Jurkat, Clone E6-1 (cell line): Measurements from ENCODE around the gene OPA3.

Experiments used
- DNase-seq: peaks from one replicate; pipeline ENCODE4 v3.0.0-alpha.2; 2011; ENCODE audit warnings: low read depth, low spot score
- H3K4me3 ChIP-seq: 2 replicates; pipeline ENCODE4 v1.5.1; 2011; ENCODE audit warnings: mild to moderate bottlenecking, low read length, control low read depth, moderate library complexity

OPA3 gene

DNA sequence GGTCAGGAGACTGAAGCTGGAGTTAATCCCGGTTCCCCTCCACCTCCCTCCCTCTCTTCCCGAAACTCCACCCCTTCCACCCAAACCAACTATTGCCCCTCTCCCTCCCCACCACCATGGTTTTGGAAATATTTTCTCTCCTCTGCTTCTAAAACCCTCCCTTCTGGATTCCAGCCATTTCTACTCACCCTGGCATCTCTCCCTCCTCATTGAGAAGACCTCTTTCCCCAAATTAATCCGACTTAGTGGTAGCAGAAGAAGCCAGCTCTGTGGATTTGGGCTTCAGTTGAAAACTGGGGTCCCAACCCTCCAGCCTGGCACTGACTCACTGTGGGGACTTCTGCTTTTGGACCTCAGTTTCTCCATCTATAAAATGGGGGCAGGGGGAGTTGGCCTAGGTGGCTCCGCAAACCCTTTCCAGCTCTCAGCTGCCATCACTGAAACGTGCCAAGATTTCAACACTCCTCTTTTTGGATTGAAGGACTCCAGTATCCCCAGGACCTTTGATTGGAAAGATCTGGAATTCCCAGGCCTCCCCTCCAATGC is 15.8 kb upstream of the OPA3 start:
- DNase-seq, result no peak
- no peak overlapping the region for H3K4me3 ChIP-seq

DNA sequence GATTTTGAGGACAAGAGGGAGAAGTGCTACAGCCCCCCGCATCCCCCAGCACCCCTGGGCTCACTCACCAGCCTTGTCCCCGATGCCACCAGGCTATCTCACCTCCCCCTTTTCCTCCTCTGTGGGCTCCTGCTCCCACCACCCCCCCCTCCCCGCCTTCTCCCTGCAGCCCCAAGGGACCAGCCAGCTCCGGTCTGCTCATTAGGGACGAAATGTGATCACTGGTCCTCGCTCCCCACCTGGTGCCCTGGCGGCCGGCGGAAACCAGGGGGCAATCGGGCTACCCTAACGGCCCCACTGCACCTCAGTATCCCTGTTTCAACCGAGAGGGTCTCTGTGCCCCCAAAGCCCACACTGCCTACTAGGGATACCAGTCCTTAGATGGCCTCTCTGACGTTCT is 14.7 kb upstream of the OPA3 start:
- DNase-seq, result no peak
- H3K4me3 ChIP-seq, result no peak overlapping the region

DNA sequence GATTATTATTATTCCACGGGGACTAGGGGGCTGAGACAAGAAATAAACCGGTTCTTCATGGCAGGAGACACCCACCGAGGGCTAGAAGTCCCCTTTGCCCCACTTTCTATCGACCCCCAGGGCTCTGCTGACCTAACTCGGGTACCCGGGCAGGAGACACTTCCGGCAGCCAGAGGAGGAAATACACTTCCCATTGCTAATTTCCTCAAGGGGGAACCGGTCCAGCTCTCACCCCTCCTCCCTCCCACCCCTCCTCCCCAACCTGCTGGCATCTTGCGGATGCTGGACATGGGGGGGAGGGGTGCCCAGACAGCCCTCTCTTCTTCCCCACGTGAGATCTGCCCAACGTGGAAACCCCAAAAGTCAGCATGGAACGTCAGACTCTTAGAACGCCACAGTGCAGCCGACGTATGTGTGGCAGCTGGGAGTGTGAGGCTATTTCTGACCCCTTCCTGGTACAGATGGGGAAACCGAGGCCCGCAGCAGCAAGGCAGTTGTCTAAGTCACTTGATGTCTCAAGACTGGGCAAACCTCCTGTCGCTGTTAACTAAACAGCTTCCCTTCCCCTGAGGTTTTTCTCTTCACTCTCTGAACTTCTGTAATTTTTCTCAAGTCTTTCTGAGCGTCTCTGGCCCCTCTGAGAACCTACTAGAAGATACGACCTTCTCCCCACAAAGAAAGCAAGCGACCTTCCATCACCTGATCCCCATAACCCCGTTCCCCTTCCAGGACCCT is 13.8 kb upstream of the OPA3 start:
- peak overlapping the region; percentile 28 for H3K4me3 ChIP-seq
- DNase-seq, result no peak

DNA sequence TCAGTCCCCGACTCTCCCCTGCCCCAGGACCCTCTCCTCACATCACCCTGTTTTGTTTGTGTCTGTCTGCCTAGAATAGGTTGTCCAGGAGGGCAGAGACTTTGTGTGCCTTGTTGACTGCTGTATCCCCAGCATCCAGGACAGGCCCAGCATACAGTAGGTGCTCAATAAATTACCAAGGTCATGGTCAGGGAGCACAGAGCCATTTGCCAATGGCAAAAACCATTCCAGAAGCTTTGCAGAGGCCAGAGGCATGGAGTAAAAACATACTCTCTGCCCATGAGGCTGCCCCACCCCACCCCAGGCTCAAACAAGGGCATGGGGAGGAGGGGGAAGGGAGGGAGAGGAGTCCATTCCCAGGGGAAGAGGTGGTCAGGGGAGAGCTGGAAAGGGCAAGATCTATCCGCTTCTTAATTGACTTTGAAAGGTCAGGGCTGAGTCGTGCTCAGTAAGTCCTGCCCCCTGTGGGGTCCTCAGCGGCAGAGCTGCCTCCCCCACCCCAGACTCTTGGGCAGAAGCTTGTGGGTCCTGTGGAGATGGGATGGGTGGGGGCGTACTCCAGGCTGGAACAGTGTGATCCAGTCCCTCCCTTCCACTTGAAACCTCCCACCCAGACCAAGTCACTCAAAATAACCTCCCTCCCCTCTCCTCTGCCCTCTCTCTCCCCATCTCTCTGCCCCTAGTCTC is 13.0 kb upstream of the OPA3 start:
- DNase-seq, result no peak
- H3K4me3 ChIP-seq, result no peak overlapping the region

DNA sequence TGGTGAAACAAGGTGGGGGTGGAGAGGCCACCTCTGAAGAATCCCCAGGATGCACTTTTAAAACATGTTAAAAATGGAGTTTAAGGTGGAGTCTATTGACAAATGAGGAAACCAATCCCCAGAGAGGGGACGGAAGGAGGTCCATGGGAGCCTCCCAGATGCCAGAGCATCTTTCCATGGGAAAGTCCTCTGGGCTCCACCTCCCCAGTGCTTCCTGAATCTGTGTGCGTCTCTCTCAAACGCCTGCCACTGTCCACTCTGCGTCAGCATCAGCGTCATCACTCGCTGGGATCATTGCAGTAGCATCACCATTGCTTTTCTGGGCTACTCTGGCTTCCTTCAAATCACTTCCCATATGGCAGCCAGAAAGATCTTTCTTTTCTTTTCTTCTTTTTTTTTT is 11.2 kb upstream of the OPA3 start:
- no peak overlapping the region for H3K4me3 ChIP-seq
- DNase-seq, result no peak

DNA sequence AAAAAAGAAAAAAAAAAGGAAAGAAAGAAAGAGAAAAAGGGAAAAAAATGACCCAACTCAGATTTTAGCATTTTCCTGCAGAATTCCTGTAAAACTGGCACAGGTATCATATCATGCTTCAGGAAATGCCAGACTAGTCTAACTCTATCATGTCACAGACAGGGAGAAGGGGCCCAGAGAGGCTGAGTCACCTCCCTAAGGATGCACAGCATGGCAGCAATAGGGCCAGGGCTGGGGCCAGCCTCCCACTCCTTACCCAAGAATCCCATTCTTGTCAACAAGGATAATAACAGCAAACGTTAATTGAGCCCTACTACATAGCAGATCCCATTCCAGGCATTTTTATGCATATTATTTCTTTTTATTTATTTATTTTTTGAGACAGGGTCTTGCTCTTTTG is 8.9 kb upstream of the OPA3 start:
- DNase-seq, result no peak
- no peak overlapping the region for H3K4me3 ChIP-seq

DNA sequence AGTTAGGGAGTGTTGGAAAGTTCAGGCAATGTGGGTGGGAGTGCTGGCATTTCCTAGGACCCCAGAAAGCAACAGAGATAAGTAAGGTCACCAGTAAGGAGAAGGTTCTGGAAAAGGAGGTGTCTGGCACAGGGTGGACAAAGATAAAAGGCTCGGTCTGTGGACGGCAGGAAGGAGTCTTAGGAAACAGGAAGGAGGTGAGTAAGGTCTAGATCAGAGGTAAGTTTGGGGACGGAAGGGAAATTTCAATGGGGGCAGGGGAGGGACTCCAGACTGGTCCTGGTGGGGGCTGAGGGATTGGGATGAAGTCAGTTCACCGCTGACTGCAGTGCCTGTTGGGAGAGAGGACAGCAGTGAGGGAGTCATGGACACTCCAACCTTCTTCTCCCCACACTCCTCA is 7.8 kb upstream of the OPA3 start:
- H3K4me3 ChIP-seq, result no peak overlapping the region
- no peak for DNase-seq

DNA sequence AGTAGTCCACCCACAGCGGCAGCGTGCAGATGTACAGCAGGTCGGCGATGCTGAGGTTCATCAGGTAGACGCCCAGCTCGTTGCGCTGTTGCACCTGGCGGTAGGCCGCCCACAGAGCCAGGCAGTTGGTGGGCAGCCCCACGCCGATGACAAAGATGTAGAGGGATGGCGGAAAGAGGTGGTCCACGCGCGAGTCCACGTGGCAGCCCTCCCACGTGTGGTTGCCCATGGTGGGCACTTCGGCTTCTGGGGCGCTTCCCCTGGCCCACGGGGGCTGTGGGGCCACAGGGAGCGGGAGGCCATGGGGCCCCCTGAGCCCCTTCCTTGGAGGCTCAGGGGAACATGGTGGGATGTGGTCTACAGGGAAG is 7.0 kb upstream of the OPA3 start:
- no peak for DNase-seq

DNA sequence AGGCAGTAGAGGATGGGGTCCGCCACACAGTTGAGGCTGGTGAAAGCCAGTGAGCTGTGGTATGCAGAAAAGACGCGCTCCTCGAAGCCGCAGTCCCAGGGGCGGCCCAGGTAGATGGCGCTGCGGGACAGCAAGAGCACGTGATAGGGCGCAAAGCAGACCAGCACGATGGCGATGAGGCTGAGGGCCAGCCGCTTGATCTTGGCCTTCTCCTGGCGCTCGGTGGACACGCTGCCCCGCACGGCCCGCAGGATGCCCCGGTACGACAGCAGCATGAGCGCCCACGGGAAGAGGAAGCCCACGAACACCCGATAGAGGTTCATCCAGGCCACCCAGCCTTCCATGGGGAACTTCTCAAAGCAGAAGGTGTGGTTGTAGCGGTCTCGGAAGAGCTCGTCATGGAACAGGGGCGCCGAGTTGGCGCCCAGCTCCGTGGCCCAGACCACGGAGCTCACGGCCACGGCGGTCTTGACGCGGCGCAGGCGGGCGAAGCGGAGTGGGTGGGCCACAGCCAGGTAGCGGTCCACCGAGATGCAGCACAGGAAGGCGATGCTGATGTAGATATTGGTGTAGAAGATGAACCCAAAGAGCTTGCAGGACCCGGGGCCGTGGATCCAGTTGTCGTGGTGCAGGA is 6.5 kb upstream of the OPA3 start:
- no peak for DNase-seq
- H3K4me3 ChIP-seq, result no peak overlapping the region

More for the DNA sequence above, 7.0 kb upstream of the OPA3 start:
- H3K4me3 ChIP-seq, result no peak overlapping the region

DNA sequence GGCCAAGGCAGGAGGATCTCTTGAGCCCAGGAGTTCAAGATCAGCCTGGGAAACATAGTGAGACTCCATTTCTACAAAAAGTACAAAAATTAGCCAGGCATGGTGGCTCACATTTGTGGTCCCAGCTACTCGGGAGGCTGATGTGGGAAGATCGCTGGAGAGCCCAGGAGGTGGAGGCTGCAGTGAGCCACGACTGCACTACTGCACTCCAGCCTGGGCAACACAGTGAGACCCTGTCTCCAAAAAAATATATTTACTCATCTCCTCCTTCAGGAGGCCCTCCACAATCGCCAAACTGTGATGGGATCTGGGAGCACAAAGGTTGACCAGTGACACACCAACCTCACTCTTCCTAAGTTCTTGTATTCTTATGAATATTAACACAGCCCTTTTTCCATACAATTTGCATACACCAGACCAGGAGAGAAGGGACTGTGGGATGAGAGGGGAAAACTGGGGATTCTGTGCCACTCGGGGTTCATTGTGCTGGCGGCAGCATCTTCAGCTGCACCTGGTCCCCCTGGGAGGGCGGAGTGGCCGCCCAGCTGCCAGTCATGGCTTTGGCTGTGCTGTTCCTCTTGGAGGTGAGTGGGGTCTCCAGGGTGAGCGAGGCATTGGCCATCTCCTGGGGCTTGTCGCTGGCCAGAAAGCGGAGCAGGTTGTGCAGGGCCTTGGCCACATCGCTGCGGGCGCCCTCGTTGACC is 5.8 kb upstream of the OPA3 start:
- H3K4me3 ChIP-seq, result no peak overlapping the region
- no peak for DNase-seq

DNA sequence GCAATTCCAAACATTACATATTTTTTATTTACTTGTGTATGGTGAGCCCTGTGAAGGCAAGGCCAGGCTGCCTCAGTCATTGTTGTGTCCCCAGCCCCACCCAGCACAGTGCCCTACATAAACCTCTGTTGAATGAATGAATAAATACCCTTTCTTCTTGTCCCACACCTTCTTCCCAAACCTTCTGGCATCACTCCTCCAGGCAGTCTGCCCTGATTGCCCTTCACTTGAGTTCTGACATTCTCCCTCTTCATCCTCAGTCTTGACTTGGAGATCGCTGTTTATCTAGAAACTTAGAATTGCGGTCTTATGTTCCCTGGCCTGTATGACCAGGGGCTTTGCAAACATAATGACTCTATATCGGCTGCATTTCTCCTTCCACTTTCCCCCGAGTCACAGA is 5.2 kb upstream of the OPA3 start:
- no peak for DNase-seq
- H3K4me3 ChIP-seq, result no peak overlapping the region

DNA sequence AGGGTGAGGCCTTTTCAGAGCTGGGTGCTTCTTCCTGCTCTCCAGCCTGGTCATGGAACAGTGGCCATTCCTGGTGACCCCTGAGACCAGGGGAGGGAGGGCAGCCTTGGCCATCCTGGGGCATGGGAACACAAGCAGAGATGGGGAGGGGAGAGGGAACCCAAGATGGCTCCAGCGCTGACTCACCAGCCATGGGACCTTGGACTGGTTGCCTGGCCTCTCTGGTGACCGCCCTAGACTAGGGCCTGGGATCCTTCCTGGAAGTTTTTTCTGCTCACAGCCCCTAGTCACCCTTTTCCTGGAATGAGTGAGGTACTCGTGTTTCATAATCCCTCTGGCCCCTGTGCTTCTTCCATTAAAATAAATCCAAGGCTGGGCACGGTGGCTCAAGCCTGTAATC is 3.3 kb upstream of the OPA3 start:
- no peak for DNase-seq

DNA sequence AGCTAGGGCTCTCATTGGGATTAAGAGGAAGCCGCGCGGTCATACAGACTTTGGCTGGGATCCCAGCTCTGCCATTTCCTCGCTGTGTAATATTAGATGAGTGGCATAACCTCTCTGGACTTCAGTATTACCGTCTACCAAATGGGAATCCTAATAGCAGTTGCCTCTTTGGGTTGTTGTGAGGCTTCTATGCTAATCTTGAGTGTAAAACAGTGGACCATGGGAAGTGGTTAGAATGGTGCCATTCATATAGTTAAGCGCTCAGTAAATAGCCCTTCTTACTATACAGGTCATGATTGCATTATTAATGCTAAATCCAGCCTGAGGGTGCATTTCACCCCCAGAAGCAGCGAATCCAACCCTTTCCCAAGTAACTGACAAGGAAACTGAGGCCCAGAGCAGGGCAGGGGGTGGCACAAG is 566 bp upstream of the OPA3 start:
- DNase-seq, result no peak
- H3K4me3 ChIP-seq, result peak overlapping the region; percentile 98

More for the DNA sequence above, 3.3 kb upstream of the OPA3 start:
- H3K4me3 ChIP-seq, result no peak overlapping the region

DNA sequence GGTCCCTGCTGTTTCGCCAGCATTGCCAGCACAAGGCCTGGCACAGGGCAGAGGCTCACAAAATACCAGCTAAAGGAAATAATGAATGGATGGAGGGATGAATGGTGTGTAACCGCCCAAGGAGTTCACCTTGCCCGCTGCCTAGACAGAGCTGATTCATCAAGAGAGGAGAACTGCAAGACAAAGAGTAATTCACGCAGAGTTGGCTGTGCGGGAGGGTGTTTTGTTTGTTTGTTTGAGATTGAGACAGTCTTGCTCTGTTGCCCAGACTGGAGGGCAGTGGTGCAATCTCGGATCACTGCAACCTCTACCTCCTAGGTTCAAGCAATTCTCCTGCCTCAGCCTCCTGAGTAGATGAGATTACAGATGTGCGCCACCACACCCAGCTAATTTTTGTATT is 3.0 kb downstream of the OPA3 start:
- DNase-seq, result no peak
- no peak overlapping the region for H3K4me3 ChIP-seq

DNA sequence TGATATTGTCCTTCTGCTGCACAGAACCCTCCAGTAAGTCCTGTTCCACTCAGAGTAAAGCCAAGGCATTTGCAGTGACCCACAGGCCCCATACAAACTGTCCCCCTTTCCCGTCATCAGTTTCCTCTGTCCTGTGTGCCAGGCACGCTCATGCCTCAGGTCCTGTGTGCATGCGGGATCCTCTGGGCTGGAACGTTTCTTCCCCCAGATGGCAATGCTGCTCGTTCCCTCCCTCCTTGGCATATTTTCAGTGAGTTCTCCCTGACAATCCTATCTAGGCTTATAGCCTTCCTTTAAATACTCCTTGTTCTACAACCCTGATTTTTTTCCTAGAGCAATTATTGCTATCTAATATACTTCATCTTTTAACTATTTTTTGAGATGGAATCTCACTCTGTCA is 5.7 kb downstream of the OPA3 start:
- no peak overlapping the region for H3K4me3 ChIP-seq
- DNase-seq, result no peak

DNA sequence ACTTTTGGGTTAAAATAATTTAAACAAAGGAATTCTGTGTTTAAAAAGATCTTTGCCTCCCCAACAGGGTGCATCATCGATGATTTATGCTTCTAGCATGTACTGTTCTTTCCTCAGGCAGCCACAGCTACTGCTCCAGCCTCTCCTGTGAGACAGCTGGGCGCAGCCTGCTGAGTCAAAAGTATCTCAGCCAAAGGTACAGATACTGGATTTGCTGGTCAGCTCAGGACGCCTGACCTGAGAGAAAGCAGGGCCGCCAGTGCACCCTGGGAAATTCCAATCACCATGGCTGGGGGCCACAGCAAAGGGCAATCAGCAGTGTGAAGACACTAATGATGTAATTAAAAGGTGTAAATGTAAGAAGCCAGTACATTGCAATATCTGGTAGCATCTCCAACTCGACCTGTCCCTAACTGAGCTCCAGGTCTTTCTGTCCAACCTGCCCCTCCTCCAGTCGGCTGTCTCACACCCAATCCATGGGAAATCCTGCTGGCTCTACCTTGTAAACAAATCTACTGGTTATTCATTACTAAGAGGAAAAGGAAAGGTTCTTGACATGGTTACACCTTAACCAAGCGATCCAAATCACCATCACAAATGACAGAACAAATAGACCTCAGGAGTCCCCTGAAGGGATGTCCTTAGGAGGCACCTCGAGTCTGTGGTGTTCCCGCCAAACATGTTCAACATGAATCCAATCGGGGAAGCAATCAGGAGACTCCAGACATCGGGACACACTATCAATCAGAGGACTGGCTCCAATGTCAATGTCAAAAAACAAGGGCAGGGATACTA is 7.3 kb downstream of the OPA3 start:
- no peak overlapping the region for H3K4me3 ChIP-seq
- DNase-seq, result no peak

DNA sequence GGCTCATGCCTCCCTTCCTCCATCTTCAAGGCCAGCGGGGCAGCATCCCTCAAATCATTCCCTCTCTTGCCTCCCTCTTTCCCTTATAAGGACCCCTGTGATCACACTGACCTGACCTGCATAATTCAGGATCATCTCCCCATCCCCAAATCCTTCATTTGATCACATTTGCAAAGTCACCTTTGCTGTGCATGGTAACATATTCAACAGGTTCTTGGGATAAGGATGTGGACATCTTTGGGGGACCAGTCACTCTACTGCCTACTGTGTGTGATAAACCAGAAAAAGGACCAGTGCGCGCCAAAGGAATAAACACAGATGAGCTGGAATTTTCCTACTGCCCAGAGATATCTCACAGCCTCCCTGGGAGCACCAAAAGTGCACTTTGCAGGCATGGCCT is 7.9 kb downstream of the OPA3 start:
- no peak for DNase-seq
- H3K4me3 ChIP-seq, result no peak overlapping the region

DNA sequence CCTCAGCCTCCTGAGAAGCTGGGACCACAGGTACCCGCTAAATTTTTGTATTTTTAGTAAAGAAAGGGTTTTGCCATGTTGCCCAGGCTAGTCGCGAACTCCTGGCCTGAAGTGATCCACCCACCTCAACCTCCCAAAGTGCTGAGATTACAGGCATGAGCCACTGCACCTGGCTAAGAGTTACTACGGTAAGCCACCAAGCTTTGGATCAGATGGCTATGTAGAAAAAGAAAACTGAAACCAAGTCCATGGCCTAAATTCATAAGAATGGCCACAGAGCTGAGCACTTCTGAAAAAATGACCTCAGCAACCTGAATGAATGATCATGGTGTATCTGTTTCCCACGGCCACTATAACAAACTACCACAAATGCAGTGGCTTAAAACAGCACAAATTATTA is 9.4 kb downstream of the OPA3 start:
- DNase-seq, result no peak
- no peak overlapping the region for H3K4me3 ChIP-seq

DNA sequence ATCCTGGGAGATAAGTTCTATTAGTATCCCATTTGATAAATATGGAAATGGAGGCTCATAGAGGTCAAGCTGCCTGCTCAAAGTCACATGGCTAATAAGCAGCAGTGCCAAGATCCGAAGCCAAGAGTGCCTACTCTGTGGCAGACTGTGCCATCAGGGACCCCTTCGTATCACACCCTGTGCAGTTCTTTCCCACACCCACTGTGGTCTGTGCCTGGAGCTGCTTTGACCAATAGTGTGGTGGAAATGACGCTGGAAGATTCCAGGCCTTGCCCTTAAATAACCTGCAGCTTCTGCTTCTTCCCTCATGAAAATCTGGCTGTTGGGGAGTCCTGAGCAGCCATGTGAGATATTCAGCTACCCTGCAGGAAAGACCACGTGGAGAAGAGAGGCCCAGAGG is 10.1 kb downstream of the OPA3 start:
- no peak for DNase-seq
- no peak overlapping the region for H3K4me3 ChIP-seq
